Endodermal cell (in vitro differentiated cells): ENCODE measurements around the gene ALAS1. TPM values are rescaled to one million over a fixed set of nuclear protein-coding genes. Genes with fewer than 3 reads are reported as not detected.
A peak's percentile ranks its signal among the peaks of the same experiment; 100 is the strongest.

Experiments
- DNase-seq: peaks from one replicate; pipeline ENCODE4 v3.0.0-alpha.2; 2017
- H3K27ac ChIP-seq: 2 replicates; pipeline ENCODE4 v1.5.1; 2013; ENCODE audit warnings: mild to moderate bottlenecking, low read depth, low read length, moderate library complexity
- H3K27me3 ChIP-seq: 2 replicates; pipeline ENCODE4 v1.6.1; 2013; ENCODE audit warnings: mild to moderate bottlenecking, low read length, moderate library complexity; ENCODE audit not compliant: insufficient read depth, control insufficient read depth, poor library complexity, severe bottlenecking
- H3K36me3 ChIP-seq: 2 replicates; pipeline ENCODE4 v1.7.0; 2013; ENCODE audit warnings: mild to moderate bottlenecking, low read length, moderate library complexity; ENCODE audit not compliant: control insufficient read depth, insufficient read depth
- H3K4me1 ChIP-seq: one replicate; pipeline ENCODE4 v1.7.0; 2013; ENCODE audit warnings: low read length; ENCODE audit not compliant: control insufficient read depth, insufficient read depth
- H3K4me3 ChIP-seq: 2 replicates; pipeline ENCODE4 v1.5.1; 2013; ENCODE audit warnings: mild to moderate bottlenecking, low read length, moderate library complexity
- H3K9ac ChIP-seq: 2 replicates; pipeline ENCODE4 v1.6.1; 2013; ENCODE audit warnings: mild to moderate bottlenecking, low read length, moderate library complexity; ENCODE audit not compliant: poor library complexity, severe bottlenecking; ENCODE audit errors: extremely low read depth
- H3K9me3 ChIP-seq: 2 replicates; pipeline ENCODE4 v1.6.1; 2013; ENCODE audit warnings: mild to moderate bottlenecking, low read length, moderate library complexity; ENCODE audit not compliant: control insufficient read depth
- H3K27ac Mint-ChIP-seq: 2 replicates; pipeline ENCODE4 v1.8.0; 2020; ENCODE audit warnings: mixed read lengths
- H3K27me3 Mint-ChIP-seq: 2 replicates; pipeline ENCODE4 v1.8.0; 2021; ENCODE audit warnings: mild to moderate bottlenecking, mixed read lengths; ENCODE audit not compliant: insufficient read depth
- H3K36me3 Mint-ChIP-seq: 2 replicates; pipeline ENCODE4 v1.8.0; 2020; ENCODE audit warnings: low read depth, mixed read lengths
- H3K4me1 Mint-ChIP-seq: 2 replicates; pipeline ENCODE4 v1.8.0; 2020; ENCODE audit warnings: mixed read lengths
- H3K4me3 Mint-ChIP-seq: 2 replicates; pipeline ENCODE4 v1.8.0; 2020; ENCODE audit warnings: mild to moderate bottlenecking, moderate library complexity, mixed read lengths
- H3K9me3 Mint-ChIP-seq: 2 replicates; pipeline ENCODE4 v1.8.0; 2020; ENCODE audit warnings: mild to moderate bottlenecking, mixed read lengths
- CTCF ChIP-seq: fragments of 200-600 bp; sonication (generic); conservative IDR thresholded peaks from 2 replicates; pipeline ENCODE4 v1.5.0; 2021; ENCODE audit warnings: antibody characterized with exemption, mild to moderate bottlenecking
- WGBS, 2 experiments: methylation state at CpG; one replicate each; pipeline versions ENCODE4 v1.1.5 to v1.1.7; 2013; ENCODE audit warnings: missing lambda C conversion rate in 2 of 2, mixed read lengths in 1 of 2; ENCODE audit not compliant: insufficient coverage in 1 of 2, insufficient read length in 1 of 2; 5-methylcytosine and 5-hydroxymethylcytosine counted together
- total RNA-seq, 2 donors: library from RNA; stranded (reverse); fragmentation: NEBNext Ultra II Directional in 1 of 2; extraction: Animal tissue kit (Norgen Biotek cat#: 25700) in 1 of 2; gene quantifications; 2 replicates in 1 of 2; 3 replicates in 1 of 2; pipeline ENCODE4 v1.2.1, GENCODE V29; 2021

ALAS1 gene
- total RNA-seq, 2 donors from 2014 or later = 33.6 to 50.1 TPM

GRCh38 chr3:52240059-52240885 is 42.3 kb downstream of the ALAS1 start:
- no peak for DNase-seq
- H3K4me3 Mint-ChIP-seq = peak overlapping the region; percentile 89
- WGBS, 2 experiments = 90 to 100% methylated on average over 1 of the region's 1 CpG
- Histone ChIP-seq H3K4me3 (peak overlapping the region; percentile 97), H3K27me3 (peaks cover 13% of the 10 kb centered on the region), H3K9me3 (no peaks in the 10 kb centered on the region), H3K27ac (peak overlapping the region; percentile 56), H3K36me3 (no peaks in the 10 kb centered on the region), H3K4me1 (peaks cover 4% of the 10 kb centered on the region), H3K9ac (no peak overlapping the region)
- TF ChIP-seq CTCF = no peak
- peak overlapping the region; percentile 26 for H3K27ac Mint-ChIP-seq
- H3K9me3 Mint-ChIP-seq = peaks cover 2% of the 10 kb centered on the region
- peaks cover 24% of the 10 kb centered on the region for H3K4me1 Mint-ChIP-seq
- no peaks in the 10 kb centered on the region for H3K36me3 Mint-ChIP-seq
- peaks cover 21% of the 10 kb centered on the region for H3K27me3 Mint-ChIP-seq

- H3K36me3 Mint-ChIP-seq = no peaks in the 10 kb centered on the region
- no peaks in the 10 kb centered on the region for H3K36me3 ChIP-seq
- no peak for DNase-seq
- H3K9me3 Mint-ChIP-seq = peaks cover 2% of the 10 kb centered on the region
- H3K27me3 ChIP-seq = peaks cover 15% of the 10 kb centered on the region
- peaks cover 4% of the 10 kb centered on the region for H3K4me1 ChIP-seq
- peaks cover 24% of the 10 kb centered on the region for H3K4me1 Mint-ChIP-seq
- H3K9ac ChIP-seq = no peak overlapping the region
- no peak for TF ChIP-seq CTCF
- H3K4me3 ChIP-seq = no peak overlapping the region
- H3K27ac ChIP-seq = peak overlapping the region; percentile 30
- no peak overlapping the region for H3K27ac Mint-ChIP-seq
- no peak overlapping the region for H3K4me3 Mint-ChIP-seq
- peaks cover 23% of the 10 kb centered on the region for H3K27me3 Mint-ChIP-seq
- no peaks in the 10 kb centered on the region for H3K9me3 ChIP-seq
- WGBS, 2 experiments = 95% methylated on average over 4 of the region's 4 CpGs
These were observed 43.0 kb downstream of the ALAS1 start for GRCh38 chr3:52240886-52241370.

GRCh38 chr3:52242039-52242438 is 44.1 kb downstream of the ALAS1 start:
- Histone ChIP-seq H3K4me1 (peaks cover 4% of the 10 kb centered on the region), H3K36me3 (no peaks in the 10 kb centered on the region), H3K9ac (no peak overlapping the region), H3K27me3 (peaks cover 19% of the 10 kb centered on the region), H3K4me3 (no peak overlapping the region), H3K9me3 (no peaks in the 10 kb centered on the region), H3K27ac (no peak overlapping the region)
- no peaks in the 10 kb centered on the region for H3K36me3 Mint-ChIP-seq
- H3K9me3 Mint-ChIP-seq = peaks cover 2% of the 10 kb centered on the region
- WGBS, 2 experiments = 64 to 82% methylated on average over 1 of the region's 1 CpG
- peaks cover 34% of the 10 kb centered on the region for H3K27me3 Mint-ChIP-seq
- H3K4me1 Mint-ChIP-seq = peaks cover 24% of the 10 kb centered on the region
- TF ChIP-seq CTCF = no peak
- no peak overlapping the region for H3K4me3 Mint-ChIP-seq
- no peak for DNase-seq
- H3K27ac Mint-ChIP-seq = no peak overlapping the region
